NCI-H2196 (cell line): ENCODE results near the gene MYO1D.
"Not testable (repeated sequence)": the region's sequence is repeated elsewhere in the genome, so short reads cannot be mapped to it uniquely, and the experiment has no call there.

Experiments
- DNase-seq: peaks from one replicate; lab custom pipeline; 2025; ENCODE audit not compliant: unreplicated experiment; lab: John Stamatoyannopoulos, UW

MYO1D gene

DNA sequence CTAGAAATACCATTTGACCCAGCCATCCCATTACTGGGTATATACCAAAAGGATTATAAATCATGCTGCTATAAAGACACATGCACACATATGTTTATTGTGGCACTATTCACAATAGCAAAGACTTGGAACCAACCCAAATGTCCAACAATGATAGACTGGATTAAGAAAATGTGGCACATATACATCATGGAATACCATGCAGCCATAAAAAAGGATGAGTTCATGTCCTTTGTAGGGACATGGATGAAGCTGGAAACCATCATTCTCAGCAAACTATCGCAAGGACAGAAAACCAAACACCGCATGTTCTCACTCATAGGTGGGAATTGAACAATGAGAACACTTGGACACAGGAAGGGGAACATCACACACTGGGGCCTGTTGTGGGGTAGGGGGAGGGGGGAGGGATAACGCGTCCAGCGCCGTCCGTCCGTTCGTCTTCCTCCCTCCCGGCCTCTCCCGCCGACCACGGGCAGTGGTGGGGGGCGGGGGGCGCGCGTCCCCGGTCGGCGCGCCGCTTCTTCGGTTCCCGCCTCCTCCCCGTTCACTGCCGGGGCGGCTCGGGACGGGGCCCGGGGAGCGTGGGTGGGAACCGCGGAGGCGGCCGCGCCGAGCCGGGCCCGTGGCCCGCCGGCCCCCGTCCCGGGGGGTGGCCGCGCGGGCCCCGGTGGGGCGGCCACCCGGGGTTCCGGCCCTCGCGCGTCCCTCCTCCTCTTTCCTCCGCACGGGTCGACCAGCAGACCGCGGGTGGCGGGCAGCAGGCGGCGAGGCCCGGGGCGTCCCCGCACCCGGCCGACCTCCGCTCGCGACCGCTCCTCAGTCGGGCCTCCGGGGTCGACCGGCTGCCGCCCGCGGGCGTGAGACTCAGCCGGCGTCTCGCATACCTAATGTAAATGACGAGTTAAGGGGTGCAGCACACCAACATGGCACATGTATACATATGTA, 54.7 kb downstream of the MYO1D start:
- not testable (repeated sequence) for DNase-seq

DNA sequence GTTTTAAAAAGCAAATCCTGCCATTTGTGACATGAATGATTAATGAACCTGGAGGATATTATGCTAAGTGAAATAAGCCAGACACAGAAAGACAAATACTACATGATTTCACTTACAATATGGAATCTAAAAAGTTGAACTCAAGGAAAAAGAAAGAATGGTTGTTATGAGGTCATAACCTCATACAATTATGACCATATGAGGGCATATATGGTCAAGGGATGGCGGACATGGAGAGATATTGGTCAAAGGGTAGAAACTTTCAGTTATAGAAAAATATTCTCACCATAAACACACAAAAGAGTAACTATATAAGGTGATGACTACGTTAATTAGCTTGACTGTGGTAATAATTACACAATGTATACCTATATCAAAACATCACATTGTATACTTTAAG, 56.5 kb downstream of the MYO1D start:
- DNase-seq: no peak

DNA sequence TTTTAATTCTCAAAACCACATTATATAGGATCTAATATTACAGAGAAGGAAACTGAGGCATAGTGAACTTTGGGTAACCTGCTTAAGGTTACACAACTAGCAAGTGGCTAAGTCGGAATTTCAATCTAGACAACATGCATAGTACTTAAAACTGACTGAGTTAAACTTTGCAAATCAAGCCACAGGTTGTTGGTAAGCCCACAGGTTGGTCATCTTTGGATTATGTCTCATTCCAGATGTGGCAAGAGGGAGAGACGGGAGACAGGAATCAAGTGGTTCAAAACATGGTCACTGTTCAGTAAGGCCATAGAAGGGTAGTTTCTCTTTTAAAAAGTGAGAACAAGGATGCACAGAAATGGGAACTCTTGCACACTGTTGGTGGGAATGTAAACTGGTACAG, 57.1 kb downstream of the MYO1D start:
- no peak for DNase-seq

DNA sequence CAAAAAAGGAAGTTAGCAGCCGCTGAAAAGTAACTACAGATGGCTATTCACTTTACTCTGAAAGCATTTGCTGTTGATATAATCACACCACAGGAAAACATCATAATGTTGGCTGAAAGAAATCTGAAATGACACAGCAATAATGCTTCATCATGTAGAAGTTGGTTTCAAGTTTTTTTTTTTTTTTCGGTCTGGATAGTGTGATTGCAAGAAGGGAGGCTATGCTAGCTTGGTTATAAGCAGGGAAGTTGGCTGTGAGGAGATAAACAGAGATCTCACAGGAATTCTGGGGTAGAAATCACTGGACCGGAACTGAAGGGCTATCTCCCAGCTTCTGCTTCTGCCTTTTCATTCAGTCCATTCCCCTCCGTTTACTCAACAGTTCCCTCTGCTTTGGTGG, 57.9 kb downstream of the MYO1D start:
- DNase-seq: no peak

DNA sequence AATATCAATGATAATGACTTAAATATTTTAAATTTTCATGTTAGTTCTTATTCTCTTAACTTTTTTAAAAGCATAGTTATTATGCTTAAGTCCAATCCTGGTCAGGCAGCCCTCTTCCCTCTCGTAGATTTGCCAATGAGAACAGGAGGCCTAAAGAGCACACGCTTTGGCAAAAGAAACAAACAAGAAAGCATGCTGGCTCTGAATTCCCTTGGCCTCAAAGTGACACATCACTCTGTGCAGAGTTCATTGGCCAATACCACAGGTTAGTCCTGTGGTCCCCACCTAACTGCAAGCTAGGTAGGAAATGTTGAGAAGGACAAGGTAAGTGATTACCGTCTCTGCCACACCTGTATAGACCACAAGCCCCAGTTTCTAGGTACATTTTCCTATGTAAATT, 61.5 kb downstream of the MYO1D start:
- no peak for DNase-seq

DNA sequence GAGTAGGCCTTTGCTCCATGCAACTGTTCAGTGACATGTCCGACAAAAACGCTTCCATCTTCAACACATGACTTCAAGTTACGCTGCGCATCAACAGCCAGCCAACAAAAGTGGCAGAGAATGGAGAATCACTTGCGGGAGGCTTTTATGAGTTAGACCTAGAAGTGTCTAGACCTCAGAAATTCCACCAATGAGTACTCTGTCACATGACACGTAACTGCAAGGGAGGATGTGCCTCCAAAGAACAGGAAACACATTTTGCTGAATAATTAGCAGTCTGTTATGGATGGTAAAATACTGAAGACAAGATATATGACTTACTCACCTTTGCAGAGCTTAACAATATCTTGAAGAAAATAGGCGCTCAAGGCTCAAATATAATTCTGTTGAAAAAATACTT, 62.1 kb downstream of the MYO1D start:
- no peak for DNase-seq

DNA sequence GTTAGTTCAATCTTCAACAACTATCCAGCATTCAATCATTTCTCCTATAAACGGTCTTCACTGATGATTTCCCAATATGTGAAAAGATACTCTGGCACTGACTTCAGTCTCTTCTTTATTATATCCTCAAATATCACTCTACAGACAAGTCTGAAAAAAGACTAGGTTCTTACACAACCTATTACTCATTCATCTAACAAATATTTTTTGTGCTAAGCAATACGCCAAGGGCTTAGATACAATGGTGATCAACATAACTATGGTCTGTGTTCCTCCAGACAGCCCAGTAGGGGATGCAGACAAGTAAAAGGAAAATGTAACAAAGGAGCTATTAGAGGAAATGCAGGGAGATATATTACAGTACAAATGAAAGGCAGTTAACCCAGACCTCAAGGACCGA, 63.9 kb downstream of the MYO1D start:
- DNase-seq: no peak

DNA sequence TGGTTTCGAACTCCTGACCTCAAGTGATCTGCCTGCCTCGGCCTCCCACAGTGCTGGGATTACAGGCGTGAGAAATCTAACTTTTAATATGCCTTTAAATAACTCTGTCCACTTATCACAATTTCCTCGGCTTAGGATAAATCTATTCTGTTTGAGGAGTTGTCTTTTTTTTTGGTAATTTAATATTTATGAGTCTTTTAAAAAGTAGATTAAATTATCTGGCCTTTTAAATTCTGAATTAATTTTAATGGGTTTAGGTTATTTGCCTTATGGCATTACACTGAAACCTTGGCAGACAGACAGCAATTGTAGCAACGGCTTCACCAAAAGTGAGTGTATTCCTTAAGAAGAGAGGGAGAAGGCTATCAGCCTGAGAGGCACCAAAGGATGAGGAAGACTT, 66.2 kb downstream of the MYO1D start:
- DNase-seq: no peak

DNA sequence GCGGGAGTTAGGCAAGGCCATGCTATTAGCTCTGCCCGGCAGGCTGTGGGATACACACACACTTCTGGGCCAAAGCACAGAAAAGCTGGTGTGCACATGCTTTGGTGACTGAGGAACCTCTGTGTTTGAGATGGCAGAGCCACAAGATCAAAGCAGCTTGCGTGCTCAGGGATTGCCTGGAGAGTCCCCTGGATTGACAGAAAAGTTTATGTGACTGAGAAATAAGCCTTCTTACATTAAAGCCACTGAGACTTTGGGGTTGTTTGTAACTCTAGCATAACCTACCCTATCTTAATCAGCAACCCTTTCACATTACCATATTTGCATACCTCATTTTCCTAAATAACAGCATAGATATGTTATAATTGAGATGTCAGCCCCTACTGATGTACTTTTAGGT, 69.3 kb downstream of the MYO1D start:
- DNase-seq: no peak

DNA sequence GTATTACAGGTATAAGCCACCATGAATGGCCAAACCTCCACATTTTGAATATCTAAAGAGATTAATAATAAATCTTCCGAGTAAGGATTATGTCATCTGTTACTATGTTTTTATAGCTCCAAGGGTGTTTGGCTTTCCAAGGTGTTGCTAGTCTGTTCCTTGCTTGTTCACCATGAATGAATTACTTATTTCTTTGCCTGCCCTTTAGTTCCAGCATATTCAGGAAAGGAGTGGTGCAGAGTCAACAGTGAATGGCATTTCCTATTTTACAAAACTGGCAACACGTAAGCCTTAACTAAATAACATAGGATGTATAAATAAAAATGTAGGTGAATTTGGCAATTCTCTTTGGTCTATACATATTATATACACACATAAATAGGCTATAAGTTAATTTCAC, 70.3 kb downstream of the MYO1D start:
- DNase-seq: no peak

DNA sequence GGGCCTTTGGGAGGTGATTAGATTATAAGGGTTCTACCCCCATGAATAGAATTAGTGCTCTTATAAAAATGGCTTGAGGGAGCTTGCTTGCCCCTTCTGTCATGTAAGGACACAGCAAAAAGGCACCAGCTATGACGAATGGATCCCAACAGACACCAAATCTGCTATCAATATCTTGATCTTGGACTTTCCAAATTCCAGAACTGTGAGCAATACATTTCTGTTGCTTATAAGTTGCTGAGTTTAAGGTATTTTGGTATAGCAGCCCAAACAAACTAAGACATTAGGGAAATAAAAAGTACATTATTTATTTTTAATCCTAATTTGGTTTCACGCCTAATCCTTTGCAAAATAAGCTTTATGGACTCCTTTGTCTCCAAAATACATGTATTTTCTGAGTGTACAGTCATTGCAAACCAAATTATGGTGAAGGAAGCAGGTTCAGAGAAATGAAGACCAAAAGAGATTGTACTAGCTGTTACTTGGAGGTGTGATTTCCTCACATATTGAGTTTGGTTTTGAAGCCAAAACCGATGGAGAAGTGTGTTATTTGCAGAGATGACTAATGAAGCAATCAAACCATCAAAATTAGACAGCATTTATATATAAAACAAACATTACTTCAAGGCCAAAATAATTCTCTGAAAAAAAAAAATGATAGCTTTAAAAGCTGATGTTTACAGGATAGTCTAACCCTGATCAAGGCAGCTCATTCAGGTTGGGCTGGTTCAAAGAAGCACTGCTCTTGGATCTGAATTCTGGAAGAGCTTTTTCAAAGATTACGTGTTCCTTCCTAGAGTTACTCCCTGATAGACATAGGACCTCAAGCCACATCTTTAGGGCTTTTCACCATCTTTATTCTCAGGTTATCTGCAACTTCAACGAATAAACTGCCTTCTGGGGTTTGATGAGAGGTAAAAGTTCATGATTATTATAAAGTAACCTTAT, 71.6 kb downstream of the MYO1D start:
- no peak for DNase-seq

DNA sequence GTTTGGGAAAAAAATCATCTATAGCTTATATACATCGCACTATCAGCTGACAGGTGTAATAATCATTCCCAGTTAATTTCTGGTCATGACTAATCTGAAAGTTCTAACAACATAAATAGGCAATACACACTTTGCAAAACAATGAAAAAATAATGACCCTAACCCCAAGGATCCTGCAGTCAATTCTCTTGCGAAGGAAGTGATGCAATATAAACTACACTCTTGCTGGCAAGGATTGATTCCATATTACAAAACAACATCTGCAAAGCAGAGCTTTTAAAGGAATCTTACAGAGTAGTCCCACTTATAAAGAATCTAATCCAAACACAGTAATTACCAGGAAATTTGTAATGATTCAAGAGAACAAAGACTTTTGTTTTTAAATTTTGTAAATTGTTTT, 73.4 kb downstream of the MYO1D start:
- DNase-seq: no peak

DNA sequence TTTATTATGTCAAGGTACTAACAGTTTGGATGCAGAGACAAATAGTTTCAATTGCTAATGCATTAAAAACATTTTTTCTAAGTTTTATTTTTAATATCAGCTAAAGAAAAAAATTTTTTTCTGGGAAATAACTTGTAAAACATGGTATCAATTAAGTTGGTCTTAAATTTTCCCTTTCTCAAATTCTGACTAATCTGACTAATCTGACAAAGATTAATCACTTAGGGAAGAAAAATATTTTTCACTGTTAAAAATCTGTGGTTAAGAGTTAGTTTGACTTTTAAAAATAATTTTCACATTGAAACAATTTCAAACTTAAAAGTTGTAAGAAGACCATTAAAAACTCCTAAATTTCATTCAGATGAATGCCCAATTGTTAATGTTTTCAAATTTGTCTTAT, 74.6 kb downstream of the MYO1D start:
- DNase-seq: no peak

DNA sequence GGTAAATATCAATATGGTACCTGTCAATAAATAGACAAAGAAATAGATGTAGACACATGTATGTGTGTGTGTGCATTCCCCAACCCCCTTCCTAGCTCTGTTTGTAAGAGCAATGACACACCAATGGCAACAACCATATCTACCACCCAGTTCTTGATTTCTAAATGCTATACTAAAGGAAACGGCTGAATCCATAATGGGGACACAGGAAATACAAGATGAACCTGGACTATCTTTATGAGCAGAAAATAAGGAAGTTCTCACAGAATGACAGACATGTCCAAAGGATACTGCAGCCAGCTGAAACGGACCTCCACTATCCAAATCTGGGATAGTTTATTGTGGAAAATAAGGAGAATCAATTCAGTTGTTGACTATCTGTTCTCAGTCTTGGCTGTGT, 75.3 kb downstream of the MYO1D start:
- no peak for DNase-seq

DNA sequence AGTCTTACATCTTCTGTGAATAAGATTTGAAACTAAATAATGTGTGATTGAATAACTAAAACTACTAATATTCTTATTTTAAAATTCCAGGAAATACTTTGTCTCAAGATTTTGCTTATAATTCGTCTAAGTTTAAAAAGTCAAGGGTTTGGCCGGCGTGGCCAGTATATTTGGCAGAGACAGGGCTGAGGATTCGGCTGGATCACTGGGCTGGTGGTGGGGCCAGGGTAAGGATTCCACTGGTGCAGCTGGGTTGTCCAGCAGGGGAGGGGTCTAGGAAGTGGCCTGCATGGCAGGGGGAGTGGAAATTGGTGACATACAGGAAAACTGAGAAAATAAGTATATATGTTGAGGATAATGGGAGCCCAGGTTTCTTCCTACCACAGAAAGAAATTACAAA, 75.7 kb downstream of the MYO1D start:
- DNase-seq: no peak

DNA sequence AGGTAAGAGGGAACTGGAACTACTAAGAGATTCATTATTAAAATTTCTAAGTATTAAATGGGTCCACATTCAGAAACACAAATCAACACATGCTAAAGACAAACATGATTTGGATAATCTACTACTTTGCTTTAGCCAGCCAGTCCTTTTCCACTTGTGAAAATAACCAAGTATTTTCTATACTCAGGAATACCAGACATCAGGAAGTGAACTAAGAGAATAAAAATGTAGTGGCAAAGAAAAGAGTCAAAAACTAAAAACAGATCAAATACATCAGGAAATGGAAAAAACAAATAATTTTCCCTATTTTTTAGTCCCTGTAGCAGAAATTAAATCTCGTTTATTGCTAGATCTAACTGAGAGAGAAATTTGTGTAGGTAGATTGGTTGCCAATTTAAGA, 78.0 kb downstream of the MYO1D start:
- no peak for DNase-seq

DNA sequence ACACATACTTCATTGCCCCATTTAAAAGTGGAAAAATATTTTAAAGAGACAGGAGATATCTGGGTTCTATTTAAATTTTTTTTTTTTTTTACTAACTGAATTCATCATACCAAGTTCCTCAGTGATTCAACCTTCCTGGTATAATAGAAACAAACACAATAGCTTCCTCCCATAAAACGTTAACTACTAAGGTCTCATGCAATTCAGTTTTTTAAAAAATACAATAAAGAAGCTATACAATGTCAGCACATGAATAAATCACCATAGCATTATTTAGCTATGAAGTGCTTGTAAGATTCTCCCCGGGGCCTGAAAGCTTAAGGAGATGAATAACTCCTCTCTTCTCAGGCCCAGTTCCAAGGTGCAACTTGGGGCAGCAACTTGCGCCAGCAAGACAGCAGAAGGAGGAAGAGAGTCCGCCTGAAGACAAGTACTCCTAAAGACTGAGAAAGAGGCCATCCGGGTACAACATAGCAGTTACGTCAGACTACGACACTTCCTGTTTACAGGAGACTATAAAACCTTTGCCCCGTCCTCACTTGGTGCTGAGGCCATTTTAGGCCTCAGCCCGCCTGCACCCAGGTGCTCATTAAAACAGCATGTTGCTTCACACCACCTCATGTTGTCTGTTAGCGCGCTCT, 81.5 kb downstream of the MYO1D start:
- DNase-seq: no peak

DNA sequence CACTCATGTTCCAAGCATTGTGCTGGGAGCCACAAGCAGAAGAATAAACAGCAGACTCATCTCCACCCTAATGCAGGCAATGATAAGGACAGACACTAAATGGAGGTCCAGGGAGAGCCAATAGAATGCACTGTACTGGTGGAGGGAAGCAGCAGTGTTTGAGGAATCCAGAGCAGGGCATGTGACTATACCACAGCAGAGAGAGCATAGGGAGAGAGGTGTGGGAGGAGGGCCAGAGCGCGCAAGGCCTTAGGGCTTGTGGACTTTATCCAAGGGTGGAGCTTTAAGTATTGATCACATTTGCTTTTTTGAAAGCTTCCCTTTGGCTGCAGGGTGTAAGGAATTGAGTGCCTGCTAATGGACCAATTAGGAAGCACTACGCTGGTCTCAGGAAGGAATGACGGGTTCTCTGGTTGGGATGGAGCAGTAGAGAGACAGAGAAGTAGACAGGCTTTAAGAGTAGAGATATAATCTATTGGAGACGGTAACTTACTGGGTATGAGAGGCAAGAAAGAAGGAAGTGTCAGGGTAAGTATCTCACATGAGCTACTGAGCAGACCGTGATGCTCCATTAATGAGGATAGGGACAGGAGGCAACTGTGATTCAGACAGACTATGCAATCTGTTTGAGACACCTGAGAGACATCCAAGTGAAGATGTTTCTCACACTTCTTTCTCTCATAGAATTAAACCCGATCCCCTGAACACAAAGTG, 82.2 kb downstream of the MYO1D start:
- DNase-seq: no peak

DNA sequence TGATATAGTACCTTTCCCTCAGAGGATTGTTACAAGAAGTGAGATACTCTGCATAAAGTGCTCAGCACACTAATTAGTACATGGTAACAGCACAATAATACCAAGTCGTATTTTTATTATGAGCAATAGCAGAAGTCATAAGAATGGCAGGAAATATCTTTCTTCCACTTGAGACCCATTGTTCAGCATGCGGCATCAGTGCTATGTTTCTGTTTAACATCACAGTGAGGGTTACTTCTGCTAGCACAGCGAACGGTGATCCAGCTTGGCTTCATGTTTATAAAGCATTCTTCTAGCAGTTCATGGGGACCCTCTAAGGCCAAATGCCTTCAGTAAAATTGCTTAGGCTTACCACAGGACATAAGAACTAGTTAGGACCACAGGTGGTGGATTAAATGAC, 83.1 kb downstream of the MYO1D start:
- no peak for DNase-seq

DNA sequence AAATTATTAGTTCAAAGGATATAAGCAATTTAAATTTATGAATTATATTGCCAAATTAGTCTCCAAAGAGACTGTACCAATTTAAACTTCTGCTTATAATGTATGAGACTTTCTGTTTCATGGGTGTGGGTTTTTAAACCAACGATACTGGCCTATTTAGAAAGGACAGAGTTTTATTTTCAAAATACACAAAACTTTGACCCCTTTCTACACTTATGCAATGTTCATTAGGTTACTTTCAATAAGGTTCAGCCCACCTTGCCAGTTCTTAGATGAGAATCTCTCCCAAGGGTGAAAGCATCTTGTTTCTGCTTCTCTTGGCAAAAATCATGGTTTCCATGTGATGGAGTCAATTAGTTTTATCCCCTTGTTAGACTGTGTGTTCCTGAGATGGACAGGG, 84.7 kb downstream of the MYO1D start:
- DNase-seq: no peak

DNA sequence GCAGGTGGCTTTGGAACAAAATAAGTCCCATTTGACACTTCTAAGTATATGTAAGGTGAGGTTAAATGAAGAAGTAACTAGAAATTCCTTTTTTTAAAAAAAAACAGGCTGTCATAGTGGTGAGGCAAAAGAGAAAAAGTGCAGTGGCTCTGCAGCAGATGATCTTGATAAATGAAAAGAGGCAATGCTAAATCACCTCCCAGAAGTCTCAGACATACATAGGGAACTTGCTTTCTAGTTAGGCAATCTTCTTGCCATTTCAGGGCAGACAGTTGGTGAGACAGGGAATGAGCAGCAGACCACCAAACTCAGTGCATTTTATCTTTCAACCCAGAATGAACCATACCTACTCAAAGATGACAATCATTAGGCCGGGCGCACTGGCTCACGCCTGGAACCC, 90.8 kb downstream of the MYO1D start:
- no peak for DNase-seq
